ENCODE measurements around the gene PAGR1.

The PAGR1 gene

GRCh38 chr16:29818082-29818481, 2.1 kb downstream of the PAGR1 start:
- no peak for DNase-seq
- Histone ChIP-seq H3K9me3 (no peaks in the 10 kb centered on the region), H3K27me3 (no peaks in the 10 kb centered on the region), H3K36me3 (peaks cover 36% of the 10 kb centered on the region), H3K4me1 (no peaks in the 10 kb centered on the region; the same call in none of the 2 replicates), H3K4me3 (ENCODE audit: low read depth, low read length) (no peak overlapping the region)
- no peak for TF ChIP-seq CTCF (IDR thresholded peaks at IDR 0.05; ENCODE audit: low read depth, low read length)

GRCh38 chr16:29819506-29819905, 3.6 kb downstream of the PAGR1 start:
- H3K4me3 ChIP-seq (ENCODE audit: low read depth, low read length): no peak overlapping the region
- no peaks in the 10 kb centered on the region for H3K9me3 ChIP-seq
- TF ChIP-seq CTCF (IDR thresholded peaks at IDR 0.05; ENCODE audit: low read depth, low read length): peak; percentile 24; the same call in 1 of the 2 replicates
- peaks cover 36% of the 10 kb centered on the region for H3K36me3 ChIP-seq
- H3K27me3 ChIP-seq: no peaks in the 10 kb centered on the region
- DNase-seq: no peak
- no peaks in the 10 kb centered on the region; the same call in 1 of the 2 replicates for H3K4me1 ChIP-seq

GRCh38 chr16:29820271-29820701, 4.3 kb downstream of the PAGR1 start, which contains the start of gene MVP:
MVP (plus strand) TSS chr16:29820462; CDS start chr16:29830550, 10,088 bp downstream.
- H3K4me3 ChIP-seq (ENCODE audit: low read depth, low read length): peak within 1 kb of the TSS; percentile 21; the same call in 1 of the 2 replicates
- no peaks in the 10 kb centered on the region for H3K27me3 ChIP-seq
- no peaks in the 10 kb centered on the region for H3K9me3 ChIP-seq
- peak; percentile 43 for DNase-seq
- H3K36me3 ChIP-seq: peaks cover 36% of the 10 kb centered on the region
- no peak for TF ChIP-seq CTCF (IDR thresholded peaks at IDR 0.05; ENCODE audit: low read depth, low read length)
- no peaks in the 10 kb centered on the region; the same call in 1 of the 2 replicates for H3K4me1 ChIP-seq

DNA sequence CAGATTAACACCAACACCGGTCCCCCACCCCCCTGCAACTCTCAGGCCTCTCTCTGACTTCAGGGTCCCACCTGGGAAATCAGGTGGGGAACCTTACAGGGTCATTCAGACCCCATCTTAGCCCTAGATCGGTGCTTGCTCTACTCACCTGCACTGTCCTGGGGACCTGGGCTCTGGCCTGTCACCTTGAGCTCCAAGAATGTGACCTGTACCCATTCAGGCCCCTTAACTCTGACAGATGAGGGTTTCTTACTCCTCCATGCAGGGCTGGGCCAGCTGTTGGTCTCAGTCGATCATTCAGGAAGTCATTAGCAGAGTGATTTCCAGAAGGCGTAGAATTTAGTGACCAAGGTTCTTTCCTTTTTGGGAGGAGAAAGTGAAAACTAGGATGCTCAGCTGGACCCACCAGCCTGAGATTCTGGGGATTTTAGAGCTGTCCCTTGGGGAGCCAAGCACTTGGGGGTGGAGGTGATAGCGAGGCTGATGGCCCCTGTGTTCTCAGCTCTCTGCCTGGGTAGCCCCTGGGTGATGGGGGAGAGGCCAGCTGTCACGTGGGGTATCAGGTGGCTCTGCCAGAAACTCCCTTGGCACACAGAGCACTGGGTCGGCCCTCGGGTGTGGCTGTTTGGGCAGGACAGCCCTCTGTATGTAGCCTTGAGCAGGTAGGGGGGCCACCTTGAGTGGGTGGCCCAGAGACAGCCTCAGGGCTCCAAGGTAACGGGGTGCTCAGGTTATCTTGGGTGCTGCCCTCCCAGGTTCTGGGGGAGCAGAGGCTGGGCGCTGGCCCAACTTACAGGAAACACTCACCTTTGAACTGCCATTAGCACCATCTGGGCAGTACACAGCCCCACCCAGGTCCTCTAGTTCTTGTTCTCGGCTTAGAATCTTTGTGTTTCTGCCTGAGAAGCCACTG, 5.0 kb downstream of the PAGR1 start:
- Histone ChIP-seq H3K36me3 (peaks cover 36% of the 10 kb centered on the region), H3K4me1 (no peaks in the 10 kb centered on the region; the same call in 1 of the 2 replicates), H3K9me3 (no peaks in the 10 kb centered on the region), H3K4me3 (ENCODE audit: low read depth, low read length) (no peak overlapping the region), H3K27me3 (no peaks in the 10 kb centered on the region)
- no peak for DNase-seq
- no peak for TF ChIP-seq CTCF (IDR thresholded peaks at IDR 0.05; ENCODE audit: low read depth, low read length)

- no peak for DNase-seq
- no peaks in the 10 kb centered on the region for H3K9me3 ChIP-seq
- no peaks in the 10 kb centered on the region for H3K27me3 ChIP-seq
- no peak for TF ChIP-seq CTCF (IDR thresholded peaks at IDR 0.05; ENCODE audit: low read depth, low read length)
- no peak overlapping the region for H3K4me3 ChIP-seq (ENCODE audit: low read depth, low read length)
- peaks cover 36% of the 10 kb centered on the region for H3K36me3 ChIP-seq
- no peaks in the 10 kb centered on the region; the same call in 1 of the 2 replicates for H3K4me1 ChIP-seq
Observed at GRCh38 chr16:29821643-29822115, 5.7 kb downstream of the PAGR1 start.
